Hepatocyte (in vitro differentiated cells): ENCODE data around the gene KRTAP5-10. TPM values are rescaled to one million over a fixed set of nuclear protein-coding genes. Genes with fewer than 3 reads are reported as not detected.
A peak's percentile ranks its signal among the peaks of the same experiment; 100 is the strongest.
"Not testable (repeated sequence)": the region's sequence is repeated elsewhere in the genome, so short reads cannot be mapped to it uniquely, and the experiment has no call there.

Source experiments
- DNase-seq: peaks from one replicate; pipeline ENCODE4 v3.0.0-alpha.2; 2016; ENCODE audit warnings: low spot score
- H2AFZ ChIP-seq: fragments of 200-600 bp; sonication (generic); 2 replicates; pipeline ENCODE4 v1.6.0; 2016; ENCODE audit warnings: antibody characterized with exemption, mild to moderate bottlenecking
- H3K27ac ChIP-seq: fragments of 200-600 bp; sonication (generic); 2 replicates; pipeline ENCODE4 v1.5.1; 2016; ENCODE audit warnings: mild to moderate bottlenecking
- H3K27me3 ChIP-seq: fragments of 200-600 bp; sonication (generic); 2 replicates; pipeline ENCODE4 v1.6.1; 2016
- H3K36me3 ChIP-seq: fragments of 200-600 bp; sonication (generic); replicated peaks from 2 replicates; pipeline ENCODE4 v1.5.1; 2016; ENCODE audit warnings: low read depth; ENCODE audit not compliant: insufficient read depth
- H3K4me1 ChIP-seq: fragments of 200-600 bp; sonication (generic); 2 replicates; pipeline ENCODE4 v1.5.1; 2016; ENCODE audit warnings: mild to moderate bottlenecking, moderate library complexity; ENCODE audit not compliant: insufficient read depth
- H3K4me2 ChIP-seq: fragments of 200-600 bp; sonication (generic); 2 replicates; pipeline ENCODE4 v1.6.0; 2016
- H3K4me3 ChIP-seq: fragments of 200-600 bp; sonication (generic); 2 replicates; pipeline ENCODE4 v1.5.1; 2016; ENCODE audit warnings: mild to moderate bottlenecking
- H3K79me2 ChIP-seq: fragments of 200-600 bp; sonication (generic); 2 replicates; pipeline ENCODE4 v1.6.0; 2017; ENCODE audit warnings: mild to moderate bottlenecking
- H3K9me2 ChIP-seq: fragments of 200-600 bp; sonication (generic); replicated peaks from 2 replicates; pipeline ENCODE4 v1.6.0; 2017; ENCODE audit warnings: mild to moderate bottlenecking; ENCODE audit not compliant: insufficient read depth
- H3K9me3 ChIP-seq: fragments of 200-600 bp; sonication (generic); 2 replicates; pipeline ENCODE4 v1.5.1; 2016; ENCODE audit warnings: low read depth, mild to moderate bottlenecking
- H4K20me1 ChIP-seq: fragments of 200-600 bp; sonication (generic); 2 replicates; pipeline ENCODE4 v1.6.0; 2016; ENCODE audit warnings: mild to moderate bottlenecking; ENCODE audit not compliant: insufficient read depth, poor library complexity, severe bottlenecking
- WGBS: methylation state at CpG from one replicate; pipeline ENCODE4 v1.1.6; 2016; ENCODE audit warnings: low lambda C conversion rate; ENCODE audit errors: missing lambda C conversion rate; 5-methylcytosine and 5-hydroxymethylcytosine counted together
- polyA plus RNA-seq: library from polyadenylated mRNA; unstranded; fragments of >200 nt; fragmentation: Nextera tagmentation; extraction: Ambion mirVana; gene quantifications from 2 replicates; pipeline ENCODE4 v1.2.1, GENCODE V29; 2016
- total RNA-seq: library from RNA; depleted of rRNA; stranded (reverse); fragments of >200 nt; gene quantifications from 2 replicates; pipeline ENCODE4 v1.2.3, GENCODE V29; 2014
- TF ChIP-seq, protein P1 (sequence below): fragments of 200-600 bp; sonication (generic); IDR thresholded peaks from 2 replicates; pipeline ENCODE4 v1.5.1; 2016; ENCODE audit warnings: antibody characterized with exemption, mild to moderate bottlenecking; ENCODE audit not compliant: poor library complexity

KRTAP5-10 gene
- total and polyA plus RNA-seq, 2 experiments from 2014 or later: 0.12 TPM; not detected in 1

DNA sequence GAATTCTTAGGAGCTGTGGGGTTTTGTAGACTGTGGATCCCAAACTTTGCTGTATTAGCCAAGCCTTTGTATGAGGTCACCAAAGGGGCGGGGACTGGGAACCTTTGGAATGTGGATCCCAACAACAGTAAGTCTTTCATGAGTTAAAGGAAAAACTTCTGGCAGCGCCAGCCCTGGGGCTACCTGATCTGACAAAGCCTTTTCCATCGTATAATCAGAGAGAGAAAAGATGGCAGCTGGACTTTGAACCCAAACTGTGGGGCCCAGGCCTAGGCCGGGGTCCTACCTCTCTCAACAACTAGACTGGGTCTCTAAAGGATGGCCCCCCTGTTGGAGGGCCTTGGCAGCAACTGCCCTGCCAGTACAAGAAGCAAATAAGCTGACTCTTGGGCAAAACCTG, 23.0 kb downstream of the KRTAP5-10 start:
- not testable (repeated sequence) for H3K79me2 ChIP-seq, H3K9me3 ChIP-seq, H4K20me1 ChIP-seq, H3K36me3 ChIP-seq, H3K4me3 ChIP-seq, H3K27me3 ChIP-seq, H3K4me2 ChIP-seq, H2AFZ ChIP-seq, H3K9me2 ChIP-seq
- 40% methylated on average over 4 of the region's 4 CpGs for WGBS
- DNase-seq: peak; percentile 56
- Histone ChIP-seq H3K27ac (peak overlapping the region; percentile 89), H3K4me1 (peaks cover 15% of the 10 kb centered on the region)

DNA sequence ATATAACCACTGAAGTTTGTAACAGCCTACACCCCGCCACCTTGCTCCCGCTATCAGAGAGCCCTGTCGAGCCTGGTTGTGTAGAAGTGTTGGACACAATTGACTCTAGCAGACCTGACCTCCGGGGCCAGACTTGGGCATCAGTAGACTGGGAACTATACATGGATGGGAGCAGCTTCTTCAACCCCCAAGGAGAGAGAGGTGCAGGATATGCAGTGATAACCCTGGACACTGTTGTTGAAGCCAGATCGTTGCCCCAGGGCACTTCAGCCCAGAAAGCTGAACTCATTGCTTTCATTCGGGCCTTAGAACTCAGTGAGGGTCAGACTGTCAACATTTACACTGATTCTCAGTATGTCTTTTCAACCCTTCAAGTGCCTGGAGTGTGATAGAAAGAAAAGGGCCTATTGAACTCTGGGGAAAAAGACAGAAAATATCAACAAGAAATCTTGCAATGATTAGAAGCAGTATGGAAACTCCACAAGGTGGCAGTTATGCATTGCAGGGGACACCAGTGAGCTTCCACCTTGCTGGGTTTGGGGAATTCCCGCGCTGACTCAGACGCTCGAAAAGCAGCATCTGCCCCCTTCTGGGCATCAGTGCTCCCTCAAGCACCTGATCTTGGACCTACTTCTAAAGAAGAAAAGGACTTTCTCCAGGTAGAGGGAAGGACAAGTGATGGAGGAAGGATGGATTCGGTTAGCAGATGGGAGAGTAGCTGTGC, 23.6 kb downstream of the KRTAP5-10 start:
- WGBS: 53% methylated on average over 11 of the region's 11 CpGs
- H2AFZ ChIP-seq, DNase-seq, H3K36me3 ChIP-seq, H3K4me2 ChIP-seq, H3K4me3 ChIP-seq, H3K9me2 ChIP-seq, H4K20me1 ChIP-seq, H3K79me2 ChIP-seq, H3K9me3 ChIP-seq, H3K27me3 ChIP-seq: not testable (repeated sequence)
- TF ChIP-seq, protein P1, sequence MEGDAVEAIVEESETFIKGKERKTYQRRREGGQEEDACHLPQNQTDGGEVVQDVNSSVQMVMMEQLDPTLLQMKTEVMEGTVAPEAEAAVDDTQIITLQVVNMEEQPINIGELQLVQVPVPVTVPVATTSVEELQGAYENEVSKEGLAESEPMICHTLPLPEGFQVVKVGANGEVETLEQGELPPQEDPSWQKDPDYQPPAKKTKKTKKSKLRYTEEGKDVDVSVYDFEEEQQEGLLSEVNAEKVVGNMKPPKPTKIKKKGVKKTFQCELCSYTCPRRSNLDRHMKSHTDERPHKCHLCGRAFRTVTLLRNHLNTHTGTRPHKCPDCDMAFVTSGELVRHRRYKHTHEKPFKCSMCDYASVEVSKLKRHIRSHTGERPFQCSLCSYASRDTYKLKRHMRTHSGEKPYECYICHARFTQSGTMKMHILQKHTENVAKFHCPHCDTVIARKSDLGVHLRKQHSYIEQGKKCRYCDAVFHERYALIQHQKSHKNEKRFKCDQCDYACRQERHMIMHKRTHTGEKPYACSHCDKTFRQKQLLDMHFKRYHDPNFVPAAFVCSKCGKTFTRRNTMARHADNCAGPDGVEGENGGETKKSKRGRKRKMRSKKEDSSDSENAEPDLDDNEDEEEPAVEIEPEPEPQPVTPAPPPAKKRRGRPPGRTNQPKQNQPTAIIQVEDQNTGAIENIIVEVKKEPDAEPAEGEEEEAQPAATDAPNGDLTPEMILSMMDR: peak; percentile 27
- Histone ChIP-seq H3K27ac (peak overlapping the region; percentile 89), H3K4me1 (peaks cover 15% of the 10 kb centered on the region)

DNA sequence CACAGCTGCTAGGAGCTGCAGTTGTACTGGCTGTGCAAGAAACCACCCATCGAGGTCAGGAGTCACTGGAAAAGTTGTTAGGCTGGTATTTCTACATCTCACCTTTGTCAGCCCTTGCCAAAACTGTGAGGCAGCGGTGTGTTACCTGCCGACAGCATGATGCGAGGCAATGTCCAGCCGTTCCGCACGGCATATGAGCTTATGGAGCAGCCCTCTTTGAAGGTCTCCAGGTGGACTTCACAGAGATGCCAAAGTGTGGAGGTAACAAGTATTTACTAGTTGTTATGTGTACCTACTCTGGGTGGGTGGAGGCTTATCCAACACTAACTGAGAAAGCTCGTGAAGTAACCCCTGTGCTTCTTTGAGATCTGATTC, 24.2 kb downstream of the KRTAP5-10 start:
- H3K4me1 ChIP-seq: peaks cover 15% of the 10 kb centered on the region
- H3K27ac ChIP-seq, H3K79me2 ChIP-seq, H3K9me3 ChIP-seq, H3K9me2 ChIP-seq, H3K4me3 ChIP-seq, H3K4me2 ChIP-seq, H4K20me1 ChIP-seq, H2AFZ ChIP-seq, DNase-seq, H3K27me3 ChIP-seq, H3K36me3 ChIP-seq: not testable (repeated sequence)
- WGBS: 65% methylated on average over 8 of the region's 8 CpGs

DNA sequence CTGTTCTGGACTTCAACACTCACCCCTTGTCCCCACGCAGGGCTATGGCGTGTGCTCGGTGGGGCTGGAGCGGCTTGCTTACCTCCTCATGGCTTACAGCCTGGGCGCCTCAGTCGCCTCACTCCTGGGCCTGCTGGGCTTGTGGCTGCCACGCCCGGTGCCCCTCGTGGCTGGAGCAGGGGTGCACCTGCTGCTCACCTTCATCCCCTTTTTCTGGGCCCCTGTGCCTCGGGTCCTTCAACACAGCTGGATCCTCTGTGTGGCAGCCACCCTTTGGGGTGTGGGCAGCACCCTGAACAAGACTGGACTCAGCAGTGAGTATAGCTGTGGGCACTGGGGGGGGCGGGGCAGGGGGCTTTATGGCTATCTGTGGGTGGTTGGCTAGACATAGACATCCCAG, 37.9 kb downstream of the KRTAP5-10 start:
- H3K9me3 ChIP-seq, H3K9me2 ChIP-seq, H2AFZ ChIP-seq, H3K36me3 ChIP-seq, H3K4me3 ChIP-seq, H3K4me1 ChIP-seq, H3K4me2 ChIP-seq, DNase-seq, H4K20me1 ChIP-seq, H3K79me2 ChIP-seq, H3K27ac ChIP-seq: not testable (repeated sequence)
- WGBS: 83% methylated on average over 10 of the region's 11 CpGs
- peaks cover 13% of the 10 kb centered on the region for H3K27me3 ChIP-seq

DNA sequence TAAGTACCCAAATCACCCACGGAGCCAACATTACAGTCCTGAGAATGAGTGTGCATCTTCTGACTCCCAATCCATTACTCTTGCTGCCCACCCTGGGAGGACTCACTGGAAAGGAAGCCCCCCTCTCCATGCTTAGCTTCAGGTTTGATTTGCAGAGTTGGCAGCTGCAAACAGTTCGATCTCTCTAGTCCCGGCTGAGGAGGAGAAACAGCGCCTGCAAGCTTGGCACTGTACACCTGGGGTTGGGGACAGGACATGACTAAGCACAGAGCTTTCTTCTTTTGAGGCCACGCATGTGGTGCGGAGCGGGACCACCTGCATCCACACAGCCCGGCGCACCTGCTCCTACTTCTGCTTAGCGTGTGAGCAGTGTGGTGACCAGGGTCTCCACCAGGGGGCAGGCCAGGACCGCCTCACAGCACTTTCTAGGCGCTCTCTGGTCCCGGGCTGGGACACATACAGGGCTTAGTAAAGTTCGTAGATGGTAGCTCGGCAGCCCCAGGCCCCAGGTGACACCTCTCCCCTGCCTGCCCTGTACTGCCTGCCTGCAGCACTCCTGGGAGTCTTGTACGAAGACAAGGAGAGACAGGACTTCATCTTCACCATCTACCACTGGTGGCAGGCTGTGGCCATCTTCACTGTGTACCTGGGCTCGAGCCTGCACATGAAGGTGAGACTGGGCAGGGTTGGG, 39.6 kb downstream of the KRTAP5-10 start:
- H3K4me2 ChIP-seq, H3K9me3 ChIP-seq, H3K79me2 ChIP-seq, H3K9me2 ChIP-seq, H3K36me3 ChIP-seq, DNase-seq, H3K4me1 ChIP-seq, H3K4me3 ChIP-seq, H4K20me1 ChIP-seq, H2AFZ ChIP-seq, H3K27ac ChIP-seq: not testable (repeated sequence)
- TF ChIP-seq, protein P1: peak; percentile 50
- peaks cover 18% of the 10 kb centered on the region for H3K27me3 ChIP-seq
- 29% methylated on average over 10 of the region's 17 CpGs for WGBS

DNA sequence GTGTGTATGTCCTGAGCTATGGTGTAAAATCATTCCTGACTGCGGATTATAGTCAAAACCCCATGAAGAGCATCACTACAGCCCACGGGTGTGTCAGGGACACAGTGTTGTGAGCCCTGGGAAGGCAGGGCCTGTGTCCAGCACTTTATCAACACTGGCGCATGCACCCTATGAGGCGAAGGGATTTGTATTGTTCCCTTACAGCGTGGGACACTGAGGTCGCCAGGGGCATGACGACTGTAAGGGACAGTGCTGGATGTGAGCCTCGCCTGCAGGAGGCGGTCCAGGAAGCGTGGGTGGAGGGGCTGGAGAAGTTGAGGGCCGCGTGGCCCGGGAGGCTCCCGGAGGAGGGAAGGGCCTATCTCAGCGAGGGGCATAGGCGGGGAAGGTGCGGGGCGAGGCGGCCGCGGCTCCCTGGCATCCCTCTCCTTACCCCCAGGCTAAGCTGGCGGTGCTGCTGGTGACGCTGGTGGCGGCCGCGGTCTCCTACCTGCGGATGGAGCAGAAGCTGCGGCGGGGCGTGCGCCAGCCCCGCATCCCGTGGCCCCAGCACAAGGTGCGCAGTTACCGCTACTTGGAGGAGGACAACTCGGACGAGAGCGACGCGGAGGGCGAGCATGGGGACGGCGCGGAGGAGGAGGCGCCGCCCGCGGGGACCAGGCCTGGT, 41.6 kb downstream of the KRTAP5-10 start:
- H3K79me2 ChIP-seq, H3K9me3 ChIP-seq, H3K27ac ChIP-seq, H3K4me1 ChIP-seq, H3K4me3 ChIP-seq, H3K36me3 ChIP-seq, H4K20me1 ChIP-seq, DNase-seq, H3K9me2 ChIP-seq: not testable (repeated sequence)
- Histone ChIP-seq H3K27me3 (peaks cover 18% of the 10 kb centered on the region), H2AFZ (peak overlapping the region; percentile 31), H3K4me2 (peak overlapping the region; percentile 84)
- WGBS: 13% methylated on average over 27 of the region's 48 CpGs
